ENCODE data around the gene HIGD1B. TPM values are rescaled to one million over a fixed set of nuclear protein-coding genes. Genes with fewer than 3 reads are reported as not detected.

The HIGD1B gene
- total RNA-seq, 1 experiment from 2014 or later = not detected

- DNase-seq (ENCODE audit: low read depth) = no peak
These were observed 10.5 kb upstream of the HIGD1B start for GRCh38 chr17:44837196-44837595.

DNA sequence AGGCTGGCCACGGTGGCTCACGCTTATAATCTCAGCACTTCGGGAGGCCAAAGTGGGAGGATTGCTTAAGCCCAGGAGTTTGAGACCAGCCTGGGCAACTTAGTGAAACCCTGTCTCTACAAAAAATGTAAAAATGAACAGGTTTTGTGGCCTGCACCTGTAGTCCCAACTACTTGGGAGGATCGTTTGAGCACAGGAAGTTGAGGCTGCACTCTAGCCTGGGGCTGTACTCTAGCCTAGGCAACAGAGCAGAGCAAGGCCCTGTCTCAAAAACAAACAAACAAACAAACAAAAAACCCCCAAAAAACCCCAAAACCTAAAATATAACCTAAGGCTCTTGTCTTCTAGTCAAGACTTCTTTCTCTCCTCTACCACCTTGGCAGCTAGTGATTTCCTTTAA, 7.4 kb upstream of the HIGD1B start:
- DNase-seq (ENCODE audit: low read depth) = no peak

DNA sequence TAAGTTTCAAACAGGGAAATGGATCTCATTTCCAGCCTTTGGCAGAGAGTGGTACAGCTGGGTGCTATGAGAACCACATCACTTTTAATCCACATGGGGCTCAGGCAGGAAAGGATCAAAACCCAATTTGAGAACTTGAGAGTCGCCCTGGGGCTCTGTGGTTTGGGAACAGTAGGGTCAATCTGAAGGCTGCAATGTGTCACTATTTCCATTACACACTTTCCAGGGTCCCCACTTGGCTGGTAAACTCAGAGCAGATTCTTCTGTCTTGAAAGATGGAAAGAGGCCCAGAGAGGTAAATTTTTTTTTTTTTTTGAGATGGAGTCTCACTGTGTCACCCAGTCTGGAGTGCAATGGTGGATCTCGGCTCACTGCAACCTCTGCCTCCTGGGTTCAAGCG, 6.7 kb upstream of the HIGD1B start:
- DNase-seq (ENCODE audit: low read depth) = no peak

DNA sequence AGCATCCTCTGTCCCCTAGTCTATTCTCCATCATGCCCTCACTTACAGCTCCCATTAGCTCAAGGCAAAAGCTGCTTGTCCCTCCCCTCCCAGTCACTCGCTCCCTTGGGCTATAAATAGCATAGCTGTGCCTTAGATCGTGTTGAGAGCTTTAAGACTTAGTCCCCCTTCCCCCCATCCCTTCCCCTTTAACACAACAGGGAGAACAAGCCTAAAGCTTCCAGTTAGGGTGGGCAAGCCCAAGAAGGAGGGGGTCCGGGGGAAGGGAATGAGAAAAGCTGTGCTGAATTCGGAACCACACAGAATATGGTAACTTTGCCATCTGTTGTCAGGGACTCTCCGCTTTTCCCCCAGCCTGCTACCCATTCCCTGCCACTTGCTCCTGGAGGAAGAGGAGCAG, 4.9 kb upstream of the HIGD1B start:
- DNase-seq (ENCODE audit: low read depth) = no peak

- no peak for DNase-seq (ENCODE audit: low read depth)
These were observed 3.3 kb upstream of the HIGD1B start for GRCh38 chr17:44844390-44844830.

- no peak for DNase-seq (ENCODE audit: low read depth)
These were observed 1.5 kb upstream of the HIGD1B start for GRCh38 chr17:44846206-44846605.

DNA sequence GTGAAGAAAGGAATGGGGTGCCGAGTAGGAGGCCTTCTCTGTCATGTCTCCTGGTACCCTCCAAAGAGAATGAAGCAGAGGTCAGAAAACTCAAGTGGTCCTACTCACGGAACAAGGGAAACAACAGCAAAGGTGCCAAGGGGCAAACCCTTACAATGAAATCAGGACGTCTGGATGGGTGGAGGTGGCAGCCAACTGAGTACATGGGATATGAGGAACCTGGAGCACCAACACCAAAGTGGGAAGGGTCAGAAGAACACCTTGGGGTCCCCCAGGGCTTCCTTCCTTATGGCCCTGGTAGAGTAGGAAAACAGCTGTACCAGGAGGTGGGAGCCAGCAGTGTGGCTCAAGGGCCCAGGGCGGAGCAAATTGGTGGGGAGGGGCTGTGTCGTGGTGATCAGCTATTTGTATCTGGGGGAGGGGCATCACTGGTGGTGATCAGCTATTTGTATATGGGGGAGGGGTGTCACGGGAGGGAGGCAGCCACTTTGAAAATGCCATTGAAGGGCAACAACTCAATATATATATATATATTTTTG, 643 bp downstream of the HIGD1B start:
- DNase-seq (ENCODE audit: low read depth) = no peak

DNA sequence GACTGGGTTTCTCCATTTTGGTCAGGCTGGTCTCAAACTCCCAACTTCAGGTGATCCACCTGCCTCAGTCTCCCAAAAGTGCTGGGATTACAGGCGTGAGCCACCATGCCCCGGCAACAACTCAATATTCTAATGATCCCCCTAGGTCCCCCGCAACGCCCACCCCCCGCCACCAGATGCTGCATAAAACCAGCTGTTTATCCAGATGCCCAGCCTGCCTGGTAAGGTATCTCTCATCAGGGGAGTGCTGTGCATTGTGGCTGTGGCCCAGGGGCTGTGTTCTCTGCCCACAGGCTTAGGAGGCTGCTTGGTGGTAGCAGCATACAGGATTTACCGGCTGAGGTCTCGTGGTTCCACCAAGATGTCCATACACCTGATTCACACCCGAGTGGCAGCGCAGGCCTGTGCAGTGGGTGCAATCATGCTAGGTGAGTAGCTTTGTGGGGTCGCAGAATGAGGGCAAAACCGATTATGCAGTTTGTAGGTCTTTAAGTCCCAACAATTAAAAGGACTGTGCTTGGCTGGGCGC, 1.3 kb downstream of the HIGD1B start:
- DNase-seq (ENCODE audit: low read depth) = no peak

DNA sequence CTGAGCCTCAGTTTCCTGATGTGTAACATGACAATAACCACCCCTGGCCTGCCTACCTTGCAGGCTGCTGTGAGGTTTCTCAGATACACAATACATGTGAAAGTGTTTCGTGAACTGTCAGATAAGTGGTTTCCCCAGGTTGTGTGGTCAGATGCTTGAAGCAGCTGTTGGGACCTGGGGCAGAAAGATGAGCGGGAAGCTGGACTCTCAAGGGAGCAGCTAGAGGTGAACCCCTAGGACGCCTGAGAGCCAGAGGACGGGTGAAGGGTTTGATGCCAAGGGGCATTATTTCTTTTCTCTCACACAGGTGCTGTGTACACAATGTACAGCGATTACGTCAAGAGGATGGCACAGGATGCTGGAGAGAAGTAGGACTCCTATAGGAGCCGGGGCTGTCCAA, 2.3 kb downstream of the HIGD1B start:
- no peak for DNase-seq (ENCODE audit: low read depth)

GRCh38 chr17:44850612-44851011, 2.9 kb downstream of the HIGD1B start:
- no peak for DNase-seq (ENCODE audit: low read depth)

DNA sequence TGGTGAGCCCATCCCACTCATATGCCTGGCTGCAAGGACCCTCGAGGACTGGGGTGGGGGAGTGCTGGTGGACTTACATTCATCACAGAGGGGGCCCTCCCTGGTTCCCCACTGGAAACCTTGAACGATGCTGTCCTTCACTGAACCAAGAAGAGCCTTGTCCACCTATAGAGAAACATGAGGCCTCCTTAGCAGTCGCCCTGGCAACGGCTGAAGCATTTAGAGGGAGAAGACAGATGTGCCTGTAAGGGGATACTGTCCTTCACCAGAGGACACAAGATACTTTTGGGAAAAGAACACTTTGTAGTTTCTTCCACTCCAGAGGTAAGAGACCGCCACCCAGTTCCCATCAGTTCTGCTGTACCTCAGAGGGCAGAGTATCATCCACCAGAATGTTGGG, 6.5 kb downstream of the HIGD1B start:
- DNase-seq (ENCODE audit: low read depth) = no peak

GRCh38 chr17:44859701-44860100, 12.0 kb downstream of the HIGD1B start:
- DNase-seq (ENCODE audit: low read depth) = no peak

DNA sequence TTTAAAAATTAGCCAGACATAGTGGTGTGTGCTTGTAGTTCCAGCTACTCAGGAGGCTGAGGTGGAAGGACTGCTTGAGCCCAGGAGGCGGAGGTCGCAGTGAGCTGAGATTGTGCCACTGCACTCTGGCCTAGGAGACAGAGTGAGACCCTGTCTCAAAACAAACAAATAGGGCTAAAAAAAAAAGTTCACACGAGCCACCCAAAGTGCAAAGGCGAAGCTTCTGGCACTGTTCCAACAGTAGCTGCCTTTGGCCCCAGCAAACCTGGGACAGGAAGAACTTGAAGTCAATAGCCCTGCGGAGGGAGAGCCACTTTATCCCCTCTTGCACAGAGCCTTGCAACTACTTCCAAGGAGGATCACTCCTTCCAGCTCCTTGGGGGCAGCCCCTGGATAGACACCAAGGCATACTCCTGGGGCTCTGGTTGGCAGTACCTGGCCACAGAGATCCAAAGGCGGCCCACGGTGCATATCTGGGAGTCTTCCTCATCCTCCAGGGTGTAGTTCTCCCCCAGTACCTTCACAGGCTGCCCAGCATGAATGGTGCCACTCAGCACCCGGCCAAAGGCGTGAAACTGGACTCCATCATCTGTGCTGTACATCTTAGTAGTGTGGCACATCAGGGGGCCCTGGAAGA, 14.7 kb downstream of the HIGD1B start:
- no peak for DNase-seq (ENCODE audit: low read depth)

GRCh38 chr17:44863061-44863918, 15.6 kb downstream of the HIGD1B start:
- DNase-seq (ENCODE audit: low read depth) = no peak

DNA sequence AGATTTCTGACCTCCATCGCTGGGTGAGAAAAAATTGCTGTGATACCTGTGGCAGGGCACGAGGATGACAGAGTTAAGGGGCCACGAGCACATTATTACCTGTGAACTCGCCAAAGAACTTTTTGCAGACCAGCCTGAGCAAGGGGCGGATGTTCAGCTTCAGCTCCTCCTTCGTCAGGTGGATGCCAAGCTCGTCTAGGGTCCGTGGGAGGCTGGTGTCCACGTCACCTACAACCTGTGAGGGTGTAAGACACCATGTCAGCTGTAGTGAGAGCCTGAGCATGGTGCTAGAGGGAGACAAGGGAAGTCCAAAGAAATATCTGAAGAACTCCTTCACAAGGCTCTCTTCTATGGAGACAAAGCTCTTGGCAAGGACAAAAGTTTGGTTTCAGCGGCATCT, 17.1 kb downstream of the HIGD1B start:
- no peak for DNase-seq (ENCODE audit: low read depth)

DNA sequence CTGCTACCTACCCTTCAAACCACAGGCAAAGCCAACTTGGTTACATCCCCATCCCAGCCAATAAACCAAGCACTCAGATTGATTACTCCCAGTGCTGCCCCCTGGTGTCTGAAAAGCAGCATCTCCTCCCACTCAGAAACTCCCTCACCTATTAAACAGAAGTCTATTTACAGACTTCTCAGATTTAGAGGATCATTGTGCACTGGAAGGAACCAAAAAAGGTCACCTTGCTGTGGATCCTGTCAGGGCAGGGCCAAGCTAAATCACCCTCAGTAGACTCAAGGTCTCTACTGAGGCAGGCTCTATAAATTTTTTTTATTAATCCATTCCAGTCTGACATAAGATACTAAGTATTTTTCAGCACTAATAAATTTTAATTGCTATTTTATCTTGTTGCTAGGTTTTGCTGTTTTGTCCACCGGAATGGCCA, 17.6 kb downstream of the HIGD1B start:
- DNase-seq (ENCODE audit: low read depth) = peak; percentile 66

GRCh38 chr17:44865931-44866330, 18.2 kb downstream of the HIGD1B start:
- no peak for DNase-seq (ENCODE audit: low read depth)

DNA sequence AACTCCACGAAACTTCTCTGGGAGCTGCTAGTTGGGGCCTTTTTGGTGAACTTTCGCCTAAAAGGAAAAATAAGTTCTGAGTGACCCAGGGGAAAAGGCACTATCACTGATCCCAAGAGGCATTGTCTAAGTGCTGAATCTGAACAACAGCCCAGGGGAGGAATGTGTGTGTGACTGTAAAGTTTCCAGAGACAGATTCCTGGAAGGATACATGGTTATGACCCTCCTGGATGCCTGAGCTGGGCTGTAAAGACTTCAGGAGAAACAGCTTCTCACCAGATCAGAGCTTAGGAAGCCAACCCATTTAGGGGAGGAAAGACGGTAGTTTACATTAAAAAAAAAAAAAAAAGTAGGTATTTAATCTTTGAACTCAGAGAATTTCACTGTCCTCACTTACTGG, 20.2 kb downstream of the HIGD1B start:
- DNase-seq (ENCODE audit: low read depth) = no peak

DNA sequence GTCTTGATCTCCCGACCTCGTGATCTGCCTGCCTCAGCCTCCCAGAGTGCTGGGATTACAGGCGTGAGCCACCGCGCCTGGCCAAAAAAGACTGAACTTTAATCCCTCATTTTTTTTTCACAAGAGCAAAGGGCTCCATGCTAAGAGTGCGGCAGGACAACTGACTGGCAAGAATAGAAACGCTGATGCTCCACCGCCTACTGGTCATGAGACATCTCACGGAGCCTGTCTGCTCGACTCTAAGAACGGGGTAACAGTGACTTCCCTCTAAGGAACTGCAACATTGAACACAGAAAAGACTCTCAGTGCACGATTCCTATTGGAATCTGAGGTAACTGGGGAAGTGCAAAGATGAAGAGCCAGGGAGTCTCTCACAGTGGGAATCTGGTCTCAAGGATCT, 23.9 kb downstream of the HIGD1B start:
- DNase-seq (ENCODE audit: low read depth) = no peak

DNA sequence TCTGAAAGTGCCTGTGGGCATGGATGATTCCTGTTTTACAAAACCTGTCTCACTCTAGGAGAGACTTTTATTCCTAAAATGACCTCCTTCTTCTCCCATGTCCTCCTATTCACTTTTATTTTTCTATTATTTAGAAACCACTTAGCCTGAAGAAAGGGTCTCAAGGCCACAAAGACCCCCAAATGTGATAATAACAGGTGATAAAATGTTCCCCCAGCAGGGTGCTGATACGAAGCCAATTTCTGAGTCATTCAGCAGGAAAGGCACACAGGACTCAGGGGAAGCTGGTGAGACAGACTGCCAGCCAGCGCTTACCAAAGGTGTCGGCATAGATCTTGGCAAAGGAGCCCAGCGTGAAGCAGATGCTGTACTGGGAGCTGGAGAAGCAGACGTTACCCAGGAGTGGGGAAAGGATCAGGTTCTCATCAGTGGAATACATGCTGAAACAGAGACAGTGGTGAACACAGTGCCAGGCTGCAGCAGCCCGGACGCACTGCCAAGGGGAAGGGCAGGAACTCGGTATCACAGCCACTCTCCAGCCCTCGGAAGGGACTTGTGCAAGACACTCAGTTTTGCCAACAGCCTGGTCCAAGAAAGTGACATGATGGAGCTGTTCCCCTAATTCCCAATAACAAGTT, 24.6 kb downstream of the HIGD1B start:
- DNase-seq (ENCODE audit: low read depth) = no peak

GRCh38 chr17:44875761-44876160, 28.1 kb downstream of the HIGD1B start:
- DNase-seq (ENCODE audit: low read depth) = no peak

DNA sequence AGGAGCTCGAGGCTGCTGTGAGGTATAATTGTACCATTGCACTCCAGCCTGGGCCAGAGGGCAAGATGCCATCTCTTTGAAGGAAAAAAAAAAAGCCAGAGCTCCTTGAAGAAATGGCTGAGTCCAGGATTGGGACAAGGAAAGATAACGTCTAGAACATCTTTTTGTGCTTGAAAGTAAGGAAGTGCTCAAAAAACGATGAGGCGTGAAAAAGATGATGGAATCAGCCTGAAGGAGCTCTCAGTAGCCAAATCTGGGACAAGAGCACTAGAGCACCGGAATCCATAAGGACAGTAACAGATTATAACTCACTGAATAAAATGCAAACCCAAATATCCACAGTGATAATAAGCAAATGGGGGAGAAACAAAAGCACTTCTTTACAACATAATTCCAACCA, 29.4 kb downstream of the HIGD1B start:
- DNase-seq (ENCODE audit: low read depth) = no peak
